NCI-H82 treated with DMSO at 0.1 percent for 48 hours (cell line): Measurements from ENCODE around the gene DOCK3.
A peak's percentile ranks its signal among the peaks of the same experiment; 100 is the strongest.
"Not testable (repeated sequence)": the region's sequence is repeated elsewhere in the genome, so short reads cannot be mapped to it uniquely, and the experiment has no call there.

ENCODE experiments used
- DNase-seq: peaks from one replicate; lab custom pipeline; 2025; ENCODE audit not compliant: unreplicated experiment; lab: John Stamatoyannopoulos, UW

The DOCK3 gene

DNA sequence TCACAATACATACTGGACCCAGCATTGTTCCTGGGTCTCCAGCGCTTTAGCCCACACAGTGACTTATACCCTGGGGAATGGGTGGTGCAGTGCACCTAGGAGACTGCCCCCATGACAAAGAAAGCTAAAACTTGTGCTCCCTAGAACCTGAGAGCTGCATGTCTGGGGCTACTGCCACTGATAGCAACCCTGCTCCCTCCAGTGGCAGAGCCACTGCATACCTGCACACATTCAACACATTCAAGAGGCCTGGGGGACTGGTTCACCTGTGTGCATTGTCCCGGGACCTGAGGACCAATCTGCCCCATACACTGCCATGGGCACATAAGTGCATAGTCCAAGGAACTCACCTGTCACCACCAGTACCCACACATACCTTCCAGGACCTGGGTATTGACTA lies 407.6 kb downstream of the DOCK3 start:
- DNase-seq: no peak

DNA sequence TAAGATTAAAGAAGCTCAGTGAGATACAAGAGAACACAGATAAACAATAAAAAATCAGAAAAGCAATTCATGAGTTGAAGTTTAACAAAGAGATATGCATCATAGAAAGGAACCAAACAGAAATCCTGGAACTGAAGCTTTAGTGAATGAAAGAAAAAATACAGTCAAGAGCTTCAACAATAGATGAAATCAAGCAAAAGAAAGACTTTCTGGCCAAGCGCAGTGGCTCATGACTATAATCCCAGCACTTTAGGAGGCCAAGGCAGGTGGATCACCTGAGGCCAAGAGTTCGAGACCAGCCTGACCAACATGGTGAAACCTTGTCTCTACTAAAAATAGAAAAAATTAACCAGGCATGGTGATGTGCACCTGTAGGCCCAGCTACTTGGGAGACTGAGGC lies 408.8 kb downstream of the DOCK3 start:
- no peak for DNase-seq

DNA sequence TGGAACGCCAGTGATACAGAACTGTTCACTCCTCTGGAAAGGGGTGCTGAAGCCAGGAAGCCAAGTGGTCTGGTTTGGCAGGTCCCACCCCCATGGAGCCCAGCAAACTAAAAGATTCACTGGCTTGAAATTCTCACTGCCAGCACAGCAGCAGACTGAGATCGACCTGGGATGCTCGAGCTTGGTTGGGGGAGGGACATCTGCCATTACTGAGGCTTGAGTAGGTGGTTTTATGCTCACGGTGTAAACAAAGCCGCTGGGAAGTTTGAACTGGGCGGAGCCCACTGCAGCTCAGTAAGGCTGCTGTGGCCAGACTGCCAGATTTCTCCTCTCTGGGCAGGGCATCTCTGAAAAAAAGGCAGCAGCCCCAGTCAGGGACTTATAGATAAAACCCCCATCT lies 417.4 kb downstream of the DOCK3 start:
- DNase-seq: peak; percentile 17

DNA sequence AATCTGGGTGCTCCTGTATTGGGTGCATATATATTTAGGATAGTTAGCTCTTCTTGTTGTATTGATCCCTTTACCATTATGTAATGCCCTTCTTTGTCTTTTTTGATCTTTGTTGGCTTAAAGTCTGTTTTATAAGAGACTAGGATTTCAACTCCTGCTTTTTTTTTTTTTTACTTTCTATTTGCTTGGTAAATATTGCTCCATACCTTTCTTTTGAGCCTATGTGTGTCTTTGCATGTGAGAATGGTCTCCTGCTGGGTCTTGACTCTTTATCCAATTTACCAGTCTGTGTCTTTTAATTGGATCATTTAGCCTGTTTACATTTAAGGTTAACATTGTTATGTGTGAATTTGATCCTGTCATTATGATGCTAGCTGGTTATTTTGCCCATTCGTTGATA lies 420.1 kb downstream of the DOCK3 start:
- peak; percentile 58 for DNase-seq

DNA sequence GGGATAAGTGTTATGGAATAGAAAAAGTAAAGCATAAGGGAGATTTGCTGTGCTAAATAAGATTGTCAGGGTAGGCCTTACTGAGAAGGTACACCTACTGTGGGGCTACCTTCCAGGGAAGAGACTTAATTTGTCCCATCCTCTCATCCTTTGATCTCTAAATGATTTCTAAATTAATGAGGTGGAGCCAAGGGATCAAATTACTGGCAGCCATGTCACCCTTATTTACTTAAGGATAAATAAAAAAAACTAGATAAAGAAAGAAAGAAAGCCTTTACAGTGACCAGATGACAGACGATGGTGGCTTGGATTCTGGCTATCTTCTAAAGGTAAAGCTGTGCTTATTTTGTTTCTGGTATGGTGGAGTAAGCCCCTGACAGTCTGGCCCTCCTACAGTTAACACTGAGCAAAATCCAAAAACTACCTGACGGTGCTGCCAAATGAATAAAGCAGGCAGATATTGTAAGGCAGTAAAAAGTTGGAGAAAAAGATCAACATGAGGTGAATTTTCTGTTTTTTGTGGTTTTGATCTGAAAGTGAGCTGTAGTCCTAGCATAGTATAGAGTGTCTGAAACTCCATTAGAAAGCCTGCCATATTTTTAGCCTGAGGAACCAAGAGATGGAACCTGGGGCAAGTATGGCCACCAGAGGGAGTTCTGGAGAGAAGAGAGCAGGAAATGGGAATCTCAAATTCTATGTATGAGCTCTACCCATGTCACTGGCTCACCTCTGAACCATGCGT lies 425.2 kb downstream of the DOCK3 start:
- DNase-seq: peak; percentile 36

DNA sequence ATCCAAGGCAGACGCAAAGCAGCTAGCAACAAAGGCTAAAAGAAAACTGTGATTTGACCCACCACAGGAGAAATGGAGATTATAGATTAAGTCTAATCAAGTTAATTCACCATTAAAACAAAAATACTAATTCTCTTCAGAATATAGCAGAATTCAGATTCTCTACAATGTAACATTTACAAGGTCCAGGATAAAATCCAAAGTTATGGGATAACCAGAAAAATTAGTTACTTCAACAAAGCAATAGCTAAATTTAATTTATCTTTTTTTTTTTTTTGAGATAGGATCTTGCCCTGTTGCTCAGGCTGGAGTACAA lies 425.8 kb downstream of the DOCK3 start:
- DNase-seq: no peak

DNA sequence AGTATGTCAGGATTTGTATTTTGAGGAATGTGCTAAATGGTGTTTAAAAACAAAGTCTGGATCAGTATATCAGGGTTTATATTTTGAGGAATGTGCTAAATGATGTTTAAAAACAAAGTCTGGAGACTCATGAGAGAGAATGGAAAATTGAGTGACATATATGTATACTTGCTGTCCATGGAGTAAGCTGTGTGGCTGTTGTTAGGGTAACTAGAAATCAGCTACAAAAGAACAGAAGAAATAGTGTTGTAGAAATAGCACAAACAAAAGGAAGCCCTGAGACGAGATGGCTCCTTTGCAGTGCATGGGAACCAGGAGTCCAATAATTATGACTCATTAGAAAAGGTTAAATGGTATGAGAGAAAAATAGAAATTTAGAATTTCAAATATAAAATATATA lies 427.7 kb downstream of the DOCK3 start:
- DNase-seq: no peak

DNA sequence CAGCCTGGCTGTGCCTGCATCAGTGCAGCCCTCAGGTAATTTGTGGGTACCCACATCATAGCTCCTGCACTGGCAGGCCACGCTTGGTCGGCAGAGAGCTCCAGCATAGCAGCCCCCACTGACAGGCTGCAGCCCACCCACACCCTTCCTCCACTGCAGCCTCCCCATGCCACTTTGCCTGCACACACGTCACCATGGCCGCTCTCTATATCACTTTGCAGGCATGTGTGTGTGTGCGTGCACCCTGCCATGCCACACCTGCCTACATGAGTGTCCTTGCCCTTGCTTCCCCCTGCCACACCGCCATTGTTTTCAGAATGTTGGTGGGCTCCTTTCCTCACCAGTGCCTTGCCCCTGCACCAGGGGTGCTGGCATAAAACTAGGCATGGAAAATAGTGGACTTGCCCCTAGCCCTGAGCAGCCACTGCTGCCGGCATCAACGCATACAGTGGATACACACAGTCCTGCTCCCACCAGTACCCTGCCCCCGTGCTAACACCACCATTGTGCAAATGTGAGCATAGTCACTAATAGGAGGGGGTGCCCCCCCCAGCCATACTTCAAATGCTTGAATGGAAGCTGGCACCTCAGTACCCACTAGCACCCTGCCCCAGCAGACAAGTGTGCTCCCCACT lies 431.6 kb downstream of the DOCK3 start:
- DNase-seq: no peak

DNA sequence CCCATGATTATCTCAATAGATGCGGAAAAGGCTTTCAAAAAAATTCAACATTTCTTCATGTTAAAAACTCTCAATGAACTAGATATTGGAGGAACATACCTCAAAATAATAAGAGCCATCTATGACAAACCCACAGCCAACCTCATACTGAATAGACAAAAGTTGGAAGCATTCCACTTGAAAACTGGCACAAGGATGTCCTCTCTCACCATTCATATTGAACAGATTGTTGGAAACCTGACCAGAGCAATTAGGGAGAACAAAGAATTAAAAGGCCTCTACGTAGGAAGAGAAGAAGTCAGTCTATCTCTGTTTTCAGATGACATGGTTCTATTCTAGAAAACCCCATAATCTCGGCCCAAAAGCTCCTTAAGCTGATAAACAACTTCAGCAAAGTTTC lies 435.9 kb downstream of the DOCK3 start:
- no peak for DNase-seq

DNA sequence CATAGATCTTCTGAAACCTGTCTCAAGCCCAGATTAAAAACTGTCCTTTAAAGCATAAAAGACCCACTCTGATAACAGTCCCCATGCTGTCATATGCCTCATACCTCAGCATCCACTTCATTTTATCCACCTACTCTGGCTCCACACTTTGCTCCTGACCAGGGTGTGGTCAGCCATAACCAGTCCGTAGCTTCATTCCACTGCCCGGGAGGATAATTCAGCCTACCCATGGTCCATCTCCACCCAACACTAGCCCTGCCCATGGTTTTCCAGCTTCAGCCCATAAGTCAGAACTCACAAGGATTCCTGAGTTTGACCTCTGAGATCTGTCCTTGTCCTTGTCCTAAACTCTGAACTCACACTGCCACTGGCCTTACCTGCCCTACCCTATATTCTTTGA lies 448.2 kb downstream of the DOCK3 start:
- DNase-seq: no peak

DNA sequence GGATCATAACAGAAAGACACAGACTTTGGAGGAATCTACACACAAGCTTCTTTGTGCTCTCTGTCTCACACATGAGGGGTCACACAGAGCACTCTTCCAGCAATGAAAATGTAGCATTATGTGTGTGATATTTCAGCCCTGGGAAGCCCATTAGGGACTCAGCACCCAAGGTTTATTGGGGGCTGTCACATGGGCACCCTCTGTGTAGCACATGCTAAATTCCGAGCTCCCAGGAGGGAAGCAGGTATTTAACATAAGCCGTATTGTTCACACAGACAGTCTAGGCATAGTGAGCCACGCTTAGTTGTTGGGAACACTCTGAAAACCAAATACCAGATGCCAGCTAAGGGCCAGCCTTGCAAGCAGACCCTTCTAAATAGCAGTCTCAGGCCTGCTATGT lies 448.8 kb downstream of the DOCK3 start:
- DNase-seq: no peak

DNA sequence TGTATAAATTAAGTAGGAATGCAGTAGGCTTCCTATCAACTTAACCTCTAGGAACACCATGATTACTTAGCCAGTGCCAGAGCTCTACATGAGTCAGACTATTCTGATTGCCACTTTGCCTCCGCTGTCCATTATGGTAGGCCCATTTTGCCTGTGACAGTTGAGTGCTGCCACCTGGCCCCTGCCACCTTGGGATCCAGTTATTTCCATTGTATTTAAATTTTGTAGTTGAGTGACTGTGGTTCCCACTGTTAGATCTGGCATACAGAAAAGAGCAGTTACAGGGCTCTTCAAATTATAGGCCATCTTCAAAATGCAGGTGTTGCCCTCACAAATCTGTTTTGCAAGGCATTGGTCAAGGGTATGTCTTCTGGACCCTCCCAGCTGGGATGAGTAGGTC lies 456.9 kb downstream of the DOCK3 start:
- not testable (repeated sequence) for DNase-seq

DNA sequence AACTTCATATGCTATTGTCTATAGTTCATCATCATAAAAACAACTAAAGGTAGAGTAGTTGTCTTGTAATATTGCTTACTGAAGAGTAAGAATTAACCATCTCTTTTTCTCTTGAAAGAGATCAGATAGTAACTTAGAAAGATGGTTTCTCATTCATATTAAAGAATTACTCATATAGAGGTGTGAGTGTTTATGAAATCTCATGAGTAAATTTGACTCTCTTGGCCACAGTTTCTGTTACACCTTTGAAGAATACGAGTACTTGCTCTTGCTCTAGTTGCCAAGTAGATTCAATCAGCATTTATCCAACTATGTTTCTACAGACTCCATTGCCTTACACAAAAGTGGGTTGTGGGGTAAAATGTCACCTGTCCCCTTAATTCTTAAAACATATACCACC lies 463.0 kb downstream of the DOCK3 start:
- DNase-seq: no peak

DNA sequence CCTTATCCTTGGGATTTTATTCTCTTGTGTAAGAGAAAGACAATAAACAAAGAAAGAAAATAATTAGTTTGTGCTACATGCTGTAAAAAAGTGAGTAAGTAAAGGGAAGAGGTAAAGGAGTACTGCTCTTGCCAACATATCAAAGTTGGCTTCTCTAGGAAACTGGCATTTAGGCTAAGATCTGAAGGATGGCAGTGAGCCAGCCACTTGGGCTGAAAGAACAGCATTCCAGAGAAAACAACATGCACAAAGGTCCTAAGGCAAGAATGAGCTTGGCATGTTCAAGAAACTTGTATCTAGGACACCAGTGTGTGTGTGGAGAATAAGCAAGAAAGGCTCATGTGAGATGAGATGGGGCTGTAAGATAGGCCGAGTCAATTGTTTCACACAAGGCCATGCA lies 464.9 kb downstream of the DOCK3 start:
- no peak for DNase-seq

DNA sequence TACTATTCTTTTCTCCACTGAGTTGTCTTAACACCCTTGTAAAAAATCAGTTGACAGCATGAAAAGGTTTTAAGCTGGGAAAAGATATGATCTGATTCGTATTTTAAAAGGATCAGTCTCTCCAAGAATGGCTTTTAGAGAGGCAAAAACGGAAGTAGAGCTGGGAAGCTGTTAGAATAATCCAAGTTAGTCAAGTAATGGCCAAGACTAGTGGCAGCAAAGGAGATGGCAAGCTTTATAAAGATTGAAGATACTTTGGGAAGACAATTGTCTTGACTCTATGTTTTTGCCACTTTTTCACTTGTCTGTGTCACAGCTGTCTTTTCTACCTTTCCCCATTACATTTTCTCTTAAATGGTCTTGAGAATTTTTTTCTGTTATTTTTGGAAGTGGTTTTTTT lies 466.8 kb downstream of the DOCK3 start:
- no peak for DNase-seq

DNA sequence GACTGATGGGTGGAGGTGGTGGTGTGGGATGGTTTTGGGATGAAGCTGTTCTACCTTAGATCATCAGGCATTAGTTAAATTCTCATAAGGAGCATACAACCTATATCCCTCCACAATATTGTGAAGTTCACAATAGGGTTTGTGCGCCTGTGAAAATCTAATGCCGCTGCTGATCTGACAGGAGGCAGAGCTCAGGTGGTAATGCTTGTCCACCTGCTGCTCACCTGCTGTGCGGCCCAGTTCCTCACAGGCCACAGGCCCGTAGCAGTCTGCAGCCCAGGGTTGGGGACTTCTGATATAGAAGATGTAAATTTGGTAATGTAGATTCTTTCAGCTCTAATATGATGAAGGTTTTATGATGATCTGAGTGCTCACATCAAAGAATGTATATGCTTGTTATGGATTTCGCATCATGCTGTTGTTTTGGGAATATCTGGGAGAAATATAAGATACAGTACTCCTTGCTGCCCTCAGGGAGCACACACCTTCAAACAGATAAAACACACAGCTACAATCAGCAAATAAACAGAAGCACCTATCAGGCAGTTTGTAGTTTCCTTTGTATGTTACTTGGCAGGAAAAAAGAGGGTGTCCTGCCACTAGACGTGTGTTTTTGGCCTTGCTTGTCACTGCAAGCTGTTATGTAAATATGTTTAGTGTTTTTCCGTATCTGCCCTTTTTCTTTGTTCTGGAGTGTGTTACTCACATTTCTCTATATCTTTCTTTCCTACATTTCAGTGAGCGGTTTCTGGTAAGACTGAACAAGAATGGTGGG lies 471.3 kb downstream of the DOCK3 start:
- DNase-seq: no peak

DNA sequence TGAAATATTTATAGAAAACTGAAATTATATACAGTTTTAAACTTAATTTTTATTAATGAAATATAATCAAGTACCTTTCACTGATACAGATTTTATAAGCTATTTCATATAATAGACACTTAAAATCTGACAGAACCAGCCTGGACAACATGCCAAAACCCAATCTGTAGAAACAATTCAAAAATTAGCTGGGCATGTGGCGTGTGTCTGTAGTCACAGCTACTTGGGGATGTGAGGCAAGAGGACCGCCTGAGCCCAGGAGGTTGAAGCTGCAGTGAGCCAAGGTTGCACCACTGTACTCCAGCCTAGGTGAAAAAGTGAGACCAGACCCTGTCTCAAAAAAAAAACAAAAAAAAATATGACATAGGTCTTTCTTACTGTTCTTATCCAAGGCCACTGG lies 472.1 kb downstream of the DOCK3 start:
- DNase-seq: no peak

DNA sequence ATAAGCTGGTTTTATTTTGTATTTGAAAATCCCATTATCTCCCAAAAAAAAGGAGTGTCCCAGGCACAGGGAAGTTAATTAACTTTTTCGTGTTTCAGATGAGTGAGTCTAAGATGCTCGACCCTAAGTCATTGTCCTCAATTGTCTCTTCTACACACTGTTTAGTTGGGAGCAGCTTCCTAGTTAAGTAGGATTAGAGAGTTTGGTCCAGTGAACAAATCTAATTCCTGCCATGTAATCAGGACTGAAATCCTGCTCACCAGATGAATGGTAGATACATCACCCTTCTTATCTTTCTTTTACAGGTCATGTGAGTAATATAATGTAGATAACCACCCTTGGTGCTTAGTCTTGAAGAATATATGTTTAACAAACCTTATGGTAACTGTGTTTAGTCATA lies 481.4 kb downstream of the DOCK3 start:
- peak; percentile 86 for DNase-seq

DNA sequence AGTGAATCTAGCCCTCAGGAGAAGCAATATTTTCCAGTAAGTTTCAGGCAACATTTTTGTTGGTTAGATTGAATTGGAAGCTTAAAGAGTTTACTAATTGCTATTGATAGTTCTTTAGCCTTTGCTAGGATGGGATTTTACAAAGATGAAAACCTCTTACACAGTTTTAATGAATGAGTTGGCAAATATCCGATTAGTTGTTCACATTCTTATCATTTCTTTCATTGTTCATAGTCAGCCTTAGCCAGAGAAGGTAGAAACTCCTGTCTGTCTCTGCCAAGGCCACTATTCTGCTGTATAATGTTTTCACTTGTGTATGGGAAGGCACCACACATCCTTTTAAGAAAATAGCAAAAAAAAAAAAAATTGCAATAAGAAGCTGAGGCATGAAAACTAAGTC lies 488.3 kb downstream of the DOCK3 start:
- DNase-seq: no peak

DNA sequence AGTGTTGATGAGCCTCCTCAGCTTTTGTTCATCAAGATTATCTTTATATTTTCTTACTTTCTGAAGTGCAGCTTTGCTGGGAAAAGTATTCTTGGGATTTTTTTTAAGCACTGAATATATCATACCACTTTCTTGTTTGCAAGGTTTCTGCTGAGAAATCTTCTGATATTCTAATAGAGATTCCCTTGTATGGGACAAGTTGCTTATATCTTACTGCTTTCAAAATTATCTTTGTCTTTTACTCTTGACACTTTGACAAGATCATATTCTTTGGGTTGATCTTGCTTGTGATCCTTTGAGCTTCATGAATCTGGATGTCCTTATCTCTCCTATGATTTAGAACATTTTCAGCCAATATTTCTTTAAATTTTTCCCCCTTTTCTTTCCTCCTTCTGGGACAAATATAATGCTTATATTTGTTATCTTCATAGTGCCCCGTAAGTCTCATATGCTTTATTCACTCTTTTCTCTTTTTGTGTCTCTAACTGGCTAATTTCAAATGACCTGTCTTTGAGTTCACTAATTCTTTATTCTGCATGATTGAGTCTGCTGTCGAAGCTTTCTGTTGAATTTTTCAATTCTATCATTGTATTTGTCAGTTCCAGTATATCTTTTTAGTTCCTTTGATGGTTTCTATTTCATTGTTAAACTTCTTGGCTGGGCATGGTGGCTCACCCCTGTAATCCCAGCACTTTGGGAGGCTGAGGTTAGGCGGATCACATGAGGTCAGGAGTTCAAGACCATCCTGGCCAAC lies 499.0 kb downstream of the DOCK3 start:
- no peak for DNase-seq

DNA sequence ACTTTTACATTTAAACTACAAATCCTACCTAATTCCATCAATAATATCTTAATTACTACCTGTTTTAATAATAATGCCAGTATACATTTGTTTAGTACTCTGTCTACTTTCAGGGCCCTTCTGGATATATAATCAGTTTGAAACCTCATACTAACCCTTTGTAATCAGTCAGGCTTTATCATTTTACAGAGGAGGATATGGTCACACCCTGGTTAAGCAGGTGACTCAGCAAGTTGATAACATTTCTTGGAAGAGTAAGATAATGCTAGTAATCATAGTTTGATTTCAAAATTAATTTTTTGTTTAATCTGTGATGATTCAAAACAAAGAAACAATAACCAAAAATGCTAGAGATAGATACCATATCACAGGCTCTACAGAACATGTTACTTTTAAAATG lies 502.2 kb downstream of the DOCK3 start:
- no peak for DNase-seq

DNA sequence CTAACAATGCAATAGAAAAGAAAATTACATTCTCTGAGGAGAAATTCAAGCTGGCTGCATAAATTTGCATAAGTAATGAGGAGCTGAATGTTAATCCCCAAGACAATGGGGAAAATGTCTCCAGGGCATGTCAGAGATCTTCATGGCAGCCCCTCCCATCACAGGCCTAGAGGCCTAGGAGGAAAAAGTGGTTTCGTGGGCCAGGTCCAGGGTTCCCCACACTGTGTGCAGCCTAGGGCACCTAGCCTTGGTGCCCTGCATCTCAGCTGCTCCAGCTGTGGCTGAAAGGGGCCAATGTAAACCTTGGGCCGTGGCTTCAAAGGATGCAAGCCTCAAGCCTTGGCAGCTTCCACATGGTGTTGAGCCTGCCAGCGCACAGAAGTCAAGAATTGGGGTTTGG lies 511.7 kb downstream of the DOCK3 start:
- DNase-seq: not testable (repeated sequence)
